NCI-H2081 treated with DMSO at 0.1 percent for 48 hours (cell line): ENCODE results near the gene UBE2Q1.

Source experiments
- DNase-seq: peaks from one replicate; lab custom pipeline; 2025; lab: John Stamatoyannopoulos, UW

UBE2Q1 gene

GRCh38 chr1:154577346-154578057, 19.0 kb upstream of the UBE2Q1 start:
- no peak for DNase-seq

- no peak for DNase-seq
These were observed 17.6 kb upstream of the UBE2Q1 start for GRCh38 chr1:154575951-154576566.

GRCh38 chr1:154575147-154575927, 16.9 kb upstream of the UBE2Q1 start:
- DNase-seq: no peak

GRCh38 chr1:154574716-154575115, 16.3 kb upstream of the UBE2Q1 start:
- peak; percentile 32 for DNase-seq

GRCh38 chr1:154573168-154573510, 14.7 kb upstream of the UBE2Q1 start:
- no peak for DNase-seq

GRCh38 chr1:154572468-154573167, 14.2 kb upstream of the UBE2Q1 start:
- DNase-seq: no peak

- no peak for DNase-seq
These were observed 13.5 kb upstream of the UBE2Q1 start for GRCh38 chr1:154571964-154572288.

GRCh38 chr1:154571244-154571963, 12.9 kb upstream of the UBE2Q1 start:
- DNase-seq: no peak

- no peak for DNase-seq
These were observed 9.8 kb upstream of the UBE2Q1 start for GRCh38 chr1:154568157-154568815.

GRCh38 chr1:154567386-154568156, 9.1 kb upstream of the UBE2Q1 start, which contains the start of gene CHRNB2:
Gene CHRNB2, plus strand, starts transcription at chr1:154567778. Its CDS starts 267 bp downstream, at chr1:154568045.
- peak; percentile 66 for DNase-seq

GRCh38 chr1:154565876-154566275, 7.4 kb upstream of the UBE2Q1 start:
- no peak for DNase-seq

- DNase-seq: peak; percentile 96
These were observed 1.1 kb upstream of the UBE2Q1 start for GRCh38 chr1:154559466-154560044.

- peak; percentile 97 for DNase-seq
These were observed 431 bp upstream of the UBE2Q1 start for GRCh38 chr1:154558720-154559465.

GRCh38 chr1:154557248-154557938, 1.1 kb downstream of the UBE2Q1 start:
- DNase-seq: no peak

- DNase-seq: no peak
These were observed 2.0 kb downstream of the UBE2Q1 start for GRCh38 chr1:154556422-154556821.

GRCh38 chr1:154553056-154554030, 5.1 kb downstream of the UBE2Q1 start:
- no peak for DNase-seq

GRCh38 chr1:154552036-154552435, 6.4 kb downstream of the UBE2Q1 start:
- DNase-seq: no peak

- no peak for DNase-seq
These were observed 7.0 kb downstream of the UBE2Q1 start for GRCh38 chr1:154551474-154551873.
